Stimulated activated naive CD4-positive, alpha-beta T cell (primary cell): ENCODE results near the gene PILRB.
"Not testable (repeated sequence)": the region's sequence is repeated elsewhere in the genome, so short reads cannot be mapped to it uniquely, and the experiment has no call there.

Source experiments
- DNase-seq, 6 experiments: peaks; one replicate each; lab custom pipeline; 2025; lab: John Stamatoyannopoulos, UW

PILRB gene

GRCh38 chr7:100376066-100376465, 18.1 kb downstream of the PILRB start:
- DNase-seq, result no peak

- no peak for DNase-seq
These were observed 20.3 kb downstream of the PILRB start for GRCh38 chr7:100378114-100378755.

- no peak for DNase-seq
These were observed 22.3 kb downstream of the PILRB start for GRCh38 chr7:100380196-100380595.

GRCh38 chr7:100381531-100382233, 23.8 kb downstream of the PILRB start:
- DNase-seq, result not testable (repeated sequence)

GRCh38 chr7:100382234-100382853, 24.4 kb downstream of the PILRB start:
- DNase-seq, result not testable (repeated sequence)

GRCh38 chr7:100384628-100385294, 26.8 kb downstream of the PILRB start:
- no peak for DNase-seq

- no peak for DNase-seq
These were observed 29.0 kb downstream of the PILRB start for GRCh38 chr7:100386940-100387339.

GRCh38 chr7:100387695-100388094, 29.8 kb downstream of the PILRB start:
- DNase-seq, result no peak

- DNase-seq, result no peak
These were observed 31.6 kb downstream of the PILRB start for GRCh38 chr7:100389437-100390088.

- no peak for DNase-seq
These were observed 32.5 kb downstream of the PILRB start for GRCh38 chr7:100390286-100391009.

GRCh38 chr7:100393233-100393905, 35.5 kb downstream of the PILRB start:
- DNase-seq, result peak in 1 of 6 experiments; percentile 9

GRCh38 chr7:100394077-100394476, 36.2 kb downstream of the PILRB start:
- no peak for DNase-seq

GRCh38 chr7:100396421-100396982, 38.6 kb downstream of the PILRB start:
- DNase-seq, result peak in 4 of 6 experiments; percentile 6 to 43 (median 30)

GRCh38 chr7:100397315-100398081, 39.6 kb downstream of the PILRB start:
- no peak for DNase-seq

GRCh38 chr7:100398239-100398638, 40.3 kb downstream of the PILRB start:
- DNase-seq, result no peak

- no peak for DNase-seq
These were observed 42.1 kb downstream of the PILRB start for GRCh38 chr7:100400041-100400440.

GRCh38 chr7:100400656-100401055, 42.7 kb downstream of the PILRB start:
- DNase-seq, result no peak

- no peak for DNase-seq
These were observed 43.9 kb downstream of the PILRB start for GRCh38 chr7:100401811-100402210.

- DNase-seq, result no peak
These were observed 44.3 kb downstream of the PILRB start for GRCh38 chr7:100402241-100402640.

- DNase-seq, result no peak
These were observed 48.9 kb downstream of the PILRB start for GRCh38 chr7:100406767-100407166.
